B cell (primary cell): Measurements from ENCODE around the gene SPA17. TPM values are rescaled to one million over a fixed set of nuclear protein-coding genes. Genes with fewer than 3 reads are reported as not detected.

ENCODE experiments used
- ATAC-seq: fragments of 200-7000 bp; cut with Tn5 transposase; one replicate; pipeline ENCODE4 v1.10.0; 2021; ENCODE audit warnings: low read depth, mild to moderate bottlenecking, moderate number of reproducible peaks, moderate library complexity
- CTCF ChIA-PET: fragments of 350-600 bp; sonication (Branson Sonifier 250); formaldehyde crosslinking; loops from one replicate; lab custom pipeline; 2021; ENCODE audit warnings: antibody characterized with exemption, inconsistent platforms; lab: Charles Lee
- POLR2A ChIA-PET: fragments of 350-600 bp; sonication (Branson Sonifier 250); formaldehyde crosslinking; loops from one replicate; lab custom pipeline; 2021; ENCODE audit warnings: antibody characterized with exemption; lab: Charles Lee
- DNase-seq: peaks from one replicate; pipeline ENCODE4 v3.0.0; 2013
- H2AFZ ChIP-seq: 2 replicates; pipeline ENCODE4 v1.6.1; 2012; ENCODE audit warnings: mild to moderate bottlenecking, low read depth, low read length; ENCODE audit not compliant: insufficient read depth, poor library complexity, severe bottlenecking
- H3K27ac ChIP-seq, 2 donors: 1 replicate in 1 of 2; 2 replicates in 1 of 2; pipeline ENCODE4 v1.5.1; 2012 to 2013; ENCODE audit warnings: low read length in 2 of 2, mild to moderate bottlenecking in 2 of 2, moderate library complexity in 1 of 2
- H3K27me3 ChIP-seq, 4 experiments: fragments of 200-600 bp in 1 of 4; sonication (generic) in 1 of 4; replicated peaks in 1 of 4; 1 replicate in 2 of 4; 2 replicates in 2 of 4; pipeline versions ENCODE4 v1.6.1 to v1.7.0; 2013 to 2016; ENCODE audit warnings: low read length in 3 of 4, mild to moderate bottlenecking in 2 of 4, mixed read lengths in 1 of 4, moderate library complexity in 1 of 4; ENCODE audit not compliant: insufficient read depth in 4 of 4, control insufficient read depth in 3 of 4; ENCODE audit errors: control extremely low read depth in 1 of 4
- H3K36me3 ChIP-seq, 2 experiments: replicated peaks in 1 of 2; 1 replicate in 1 of 2; 2 replicates in 1 of 2; pipeline versions ENCODE4 v1.6.1 to v1.7.1; 2013; ENCODE audit warnings: low read length in 1 of 2; ENCODE audit not compliant: insufficient read depth in 2 of 2, control insufficient read depth in 1 of 2; ENCODE audit errors: control extremely low read depth in 1 of 2, extremely low read depth in 1 of 2
- H3K4me1 ChIP-seq, 2 donors: fragments of 200-600 bp in 1 of 2; sonication (generic) in 1 of 2; 1 replicate in 1 of 2; 2 replicates in 1 of 2; pipeline versions ENCODE4 v1.5.1 to v1.6.1; 2013 to 2017; ENCODE audit warnings: low read length in 2 of 2; ENCODE audit not compliant: control insufficient read depth in 2 of 2, insufficient read depth in 2 of 2
- H3K4me2 ChIP-seq: replicated peaks from 2 replicates; pipeline ENCODE3; 2012; ENCODE audit warnings: mild to moderate bottlenecking, low read depth, low read length; ENCODE audit not compliant: poor library complexity, severe bottlenecking
- H3K4me3 ChIP-seq, 5 experiments: fragments of 200-600 bp in 1 of 5; sonication (generic) in 1 of 5; 1 replicate in 3 of 5; 2 replicates in 2 of 5; pipeline versions ENCODE4 v1.5.1 to v1.7.0; 2011 to 2016; ENCODE audit warnings: low read length in 4 of 5, mild to moderate bottlenecking in 4 of 5, low read depth in 2 of 5, control low read depth in 1 of 5, moderate library complexity in 1 of 5; ENCODE audit not compliant: insufficient read depth in 1 of 5; ENCODE audit errors: control extremely low read depth in 1 of 5, extremely low read depth in 1 of 5
- H3K79me2 ChIP-seq: fragments of 200-600 bp; sonication (generic); one replicate; pipeline ENCODE4 v1.6.0; 2016; ENCODE audit warnings: low read length; ENCODE audit not compliant: control insufficient read depth, insufficient read depth
- H3K9ac ChIP-seq: fragments of 200-600 bp; sonication (generic); 2 replicates; pipeline ENCODE4 v1.6.1; 2017; ENCODE audit warnings: mild to moderate bottlenecking, low read length, moderate library complexity
- H3K9me3 ChIP-seq, 3 donors: one replicate each; pipeline versions ENCODE4 v1.6.1 to v1.7.1; 2013; ENCODE audit warnings: low read length in 2 of 3; ENCODE audit not compliant: control insufficient read depth in 2 of 3, insufficient read depth in 1 of 3; ENCODE audit errors: control extremely low read depth in 1 of 3
- H4K20me1 ChIP-seq: 2 replicates; pipeline ENCODE4 v1.6.0; 2012; ENCODE audit warnings: mild to moderate bottlenecking, low read length; ENCODE audit not compliant: insufficient read depth, control insufficient read depth, poor library complexity, severe bottlenecking
- H3K27ac Mint-ChIP-seq: one replicate; pipeline ENCODE4 v1.8.0; 2021; ENCODE audit warnings: mixed read lengths
- H3K27me3 Mint-ChIP-seq: one replicate; pipeline ENCODE4 v1.8.0; 2021; ENCODE audit warnings: mixed read lengths
- H3K4me1 Mint-ChIP-seq: one replicate; pipeline ENCODE4 v1.8.0; 2021; ENCODE audit warnings: mixed read lengths
- H3K4me3 Mint-ChIP-seq: one replicate; pipeline ENCODE4 v1.8.0; 2021; ENCODE audit warnings: mixed read lengths
- H3K9me3 Mint-ChIP-seq: one replicate; pipeline ENCODE4 v1.8.0; 2022; ENCODE audit warnings: mixed read lengths; ENCODE audit not compliant: insufficient read depth
- EZH2 ChIP-seq: IDR thresholded peaks from 2 replicates; pipeline ENCODE4 v1.6.1; 2012; ENCODE audit warnings: borderline replicate concordance, low read depth, mild to moderate bottlenecking, moderate library complexity, low read length; ENCODE audit not compliant: insufficient read depth, poor library complexity, severe bottlenecking
- WGBS: methylation state at CpG from one replicate; pipeline ENCODE4 v1.1.5; 2013; ENCODE audit warnings: missing lambda C conversion rate; ENCODE audit not compliant: insufficient coverage; 5-methylcytosine and 5-hydroxymethylcytosine counted together
- intact Hi-C: fragments of 100-400 bp; cut with micrococcal nuclease; formaldehyde crosslinking; loops from one replicate; pipeline ENCODE4 v1.10.0; 2022
- polyA plus RNA-seq: library from polyadenylated mRNA; depleted of rRNA; stranded (reverse); fragments of >200 nt; gene quantifications from 2 replicates; pipeline ENCODE4 v1.2.3, GENCODE V29; 2012
- total RNA-seq, 2 donors: library from RNA; stranded (reverse); fragments of 120-200 nt in 1 of 2; gene quantifications; 1 replicate in 1 of 2; 2 replicates in 1 of 2; pipeline versions ENCODE4 v1.2.3 to v1.2.4, GENCODE V29; 2013 to 2022
- TF ChIP-seq, protein P1 (sequence below): fragments of 200-600 bp; IDR thresholded peaks from one replicate; pipeline ENCODE4 v1.8.0; 2022; ENCODE audit warnings: antibody characterized with exemption, mild to moderate bottlenecking

The SPA17 gene
- total and polyA plus RNA-seq, 2 donors (not counting 1 experiment from before 2014, with no cell fraction given): 0.21 to 0.76 TPM

DNA sequence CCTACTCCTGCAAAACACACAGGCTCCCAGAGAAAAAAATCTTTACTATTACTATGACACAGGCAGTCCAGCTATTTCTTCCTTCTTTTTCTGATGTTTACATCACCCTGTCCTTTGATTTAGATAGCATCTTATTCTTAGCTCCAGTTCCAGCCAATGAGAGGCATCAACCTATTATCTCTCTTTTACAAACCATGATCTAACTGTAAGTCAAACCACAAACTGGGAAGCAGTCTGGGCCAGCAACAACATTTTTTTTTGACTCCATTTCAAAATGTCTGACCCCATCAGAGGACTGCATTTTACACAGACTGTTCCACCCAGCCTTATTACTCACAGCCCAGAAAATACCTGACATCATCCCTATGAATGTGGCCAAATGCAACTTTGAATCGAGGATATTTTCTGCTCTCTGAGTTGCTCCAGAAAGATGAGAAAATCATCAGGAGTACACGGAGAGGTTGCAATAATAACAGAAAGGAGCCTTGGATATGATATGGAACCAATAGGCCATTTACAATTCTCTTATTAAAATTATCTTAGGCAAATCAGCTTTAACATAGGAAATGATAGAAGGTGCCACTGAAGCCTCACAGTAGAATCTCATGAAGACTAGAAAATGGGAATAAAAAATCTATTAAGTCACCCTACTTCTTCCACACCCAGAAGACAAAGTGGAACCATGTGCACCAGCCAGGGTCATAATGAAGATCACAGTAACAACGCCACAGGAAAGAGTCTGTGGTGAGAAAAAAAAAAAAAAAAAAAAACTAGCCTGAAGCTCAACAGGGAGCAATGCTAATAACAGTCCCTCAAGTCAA lies 29.9 kb upstream of the SPA17 start:
- no peak overlapping the region for H3K4me3 ChIP-seq
- intact Hi-C loops: loop anchor here (1.0 to 10.0 kb wide), 3 partner anchors 118 to 1231 kb away; partner anchors contain the start of gene ESAM
- no peak for TF ChIP-seq EZH2
- TF ChIP-seq, protein P1, sequence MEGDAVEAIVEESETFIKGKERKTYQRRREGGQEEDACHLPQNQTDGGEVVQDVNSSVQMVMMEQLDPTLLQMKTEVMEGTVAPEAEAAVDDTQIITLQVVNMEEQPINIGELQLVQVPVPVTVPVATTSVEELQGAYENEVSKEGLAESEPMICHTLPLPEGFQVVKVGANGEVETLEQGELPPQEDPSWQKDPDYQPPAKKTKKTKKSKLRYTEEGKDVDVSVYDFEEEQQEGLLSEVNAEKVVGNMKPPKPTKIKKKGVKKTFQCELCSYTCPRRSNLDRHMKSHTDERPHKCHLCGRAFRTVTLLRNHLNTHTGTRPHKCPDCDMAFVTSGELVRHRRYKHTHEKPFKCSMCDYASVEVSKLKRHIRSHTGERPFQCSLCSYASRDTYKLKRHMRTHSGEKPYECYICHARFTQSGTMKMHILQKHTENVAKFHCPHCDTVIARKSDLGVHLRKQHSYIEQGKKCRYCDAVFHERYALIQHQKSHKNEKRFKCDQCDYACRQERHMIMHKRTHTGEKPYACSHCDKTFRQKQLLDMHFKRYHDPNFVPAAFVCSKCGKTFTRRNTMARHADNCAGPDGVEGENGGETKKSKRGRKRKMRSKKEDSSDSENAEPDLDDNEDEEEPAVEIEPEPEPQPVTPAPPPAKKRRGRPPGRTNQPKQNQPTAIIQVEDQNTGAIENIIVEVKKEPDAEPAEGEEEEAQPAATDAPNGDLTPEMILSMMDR: no peak
- Mint-ChIP-seq H3K27me3 (no peaks in the 10 kb centered on the region), H3K9me3 (no peaks in the 10 kb centered on the region), H3K27ac (no peak overlapping the region), H3K4me3 (no peak overlapping the region), H3K4me1 (peaks cover 16% of the 10 kb centered on the region)
- no peak overlapping the region for H3K4me2 ChIP-seq
- no CpG with 5 or more reads among the region's 3 CpGs for WGBS
- H4K20me1 ChIP-seq: no peaks in the 10 kb centered on the region
- H3K27ac ChIP-seq: no peak overlapping the region
- H3K4me1 ChIP-seq: peaks cover 14 to 16% of the 10 kb centered on the region in 2 donors
- H3K9ac ChIP-seq: no peak overlapping the region
- DNase-seq (no peak), ATAC-seq (no peak)
- POLR2A ChIA-PET: no interaction called here
- H3K9me3 ChIP-seq: no peaks in the 10 kb centered on the region
- H2AFZ ChIP-seq: peak overlapping the region; percentile 17
- CTCF ChIA-PET: interaction anchor here (0.6 to 5.9 kb wide), 21 partner anchors 10 to 1280 kb away, joined by 3 to 61 read pairs (median 4); partner anchors contain the start of genes MSANTD2 and ROBO3
- no peaks in the 10 kb centered on the region for H3K27me3 ChIP-seq
- H3K79me2 ChIP-seq: no peaks in the 10 kb centered on the region
- H3K36me3 ChIP-seq: no peaks in the 10 kb centered on the region
